Measurements from ENCODE around the gene PAQR6. TPM values are rescaled to one million over a fixed set of nuclear protein-coding genes. Genes with fewer than 3 reads are reported as not detected.

Gene PAQR6
- total RNA-seq, 3 donors from 2014 or later (not counting 1 experiment from before 2014, with no cell fraction given), result 2.6 to 5.5 (median 3.5) TPM

DNA sequence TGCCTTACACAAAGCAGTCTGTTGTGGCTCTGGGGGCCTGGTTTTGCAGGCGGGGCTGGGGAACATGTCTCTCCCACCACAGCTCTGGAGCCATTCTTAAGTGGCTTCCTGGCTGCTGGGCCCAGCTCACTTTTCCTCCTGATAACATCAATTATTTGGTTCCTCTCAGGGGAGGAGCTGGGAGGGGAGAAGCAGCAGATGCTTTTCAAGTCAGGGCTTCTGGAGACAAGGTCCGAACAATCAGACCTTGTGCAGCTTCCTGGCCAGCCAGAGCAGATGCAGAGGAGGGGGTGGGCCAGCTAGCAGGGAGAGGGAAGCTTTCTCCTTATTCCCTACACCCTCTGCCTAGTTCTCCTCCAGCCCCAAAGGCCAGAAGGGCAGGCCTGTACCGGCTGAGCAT lies 3.7 kb upstream of the PAQR6 start:
- Histone ChIP-seq H3K4me1 (ENCODE audit: control insufficient read depth, insufficient read depth, low read length) (no peaks in the 10 kb centered on the region), H3K27me3 (ENCODE audit: control insufficient read depth, insufficient read depth, low read length) (no peaks in the 10 kb centered on the region), H3K27ac (ENCODE audit: low read length) (no peak overlapping the region), H3K36me3 (ENCODE audit: control insufficient read depth, insufficient read depth, low read length) (peaks cover 61% of the 10 kb centered on the region), H3K9me3 (ENCODE audit: control insufficient read depth, insufficient read depth, low read length) (no peaks in the 10 kb centered on the region), H3K4me3 (ENCODE audit: low read length) (no peak overlapping the region)
- no peaks in the 10 kb centered on the region for H3K9me3 Mint-ChIP-seq
- 54% methylated on average over 3 of the region's 3 CpGs for WGBS (ENCODE audit: insufficient coverage)
- H3K36me3 Mint-ChIP-seq, result no peaks in the 10 kb centered on the region
- H3K27me3 Mint-ChIP-seq (ENCODE audit: low read depth in 2 of 2), result no peaks in the 10 kb centered on the region
- peaks cover 0 to 5% of the 10 kb centered on the region in 2 donors for H3K4me1 Mint-ChIP-seq
- ATAC-seq, result no peak
- no peak for DNase-seq
- no peak overlapping the region for H3K27ac Mint-ChIP-seq
- intact Hi-C loops (cut with micrococcal nuclease), result no loop called here
- TF ChIP-seq, protein P1, sequence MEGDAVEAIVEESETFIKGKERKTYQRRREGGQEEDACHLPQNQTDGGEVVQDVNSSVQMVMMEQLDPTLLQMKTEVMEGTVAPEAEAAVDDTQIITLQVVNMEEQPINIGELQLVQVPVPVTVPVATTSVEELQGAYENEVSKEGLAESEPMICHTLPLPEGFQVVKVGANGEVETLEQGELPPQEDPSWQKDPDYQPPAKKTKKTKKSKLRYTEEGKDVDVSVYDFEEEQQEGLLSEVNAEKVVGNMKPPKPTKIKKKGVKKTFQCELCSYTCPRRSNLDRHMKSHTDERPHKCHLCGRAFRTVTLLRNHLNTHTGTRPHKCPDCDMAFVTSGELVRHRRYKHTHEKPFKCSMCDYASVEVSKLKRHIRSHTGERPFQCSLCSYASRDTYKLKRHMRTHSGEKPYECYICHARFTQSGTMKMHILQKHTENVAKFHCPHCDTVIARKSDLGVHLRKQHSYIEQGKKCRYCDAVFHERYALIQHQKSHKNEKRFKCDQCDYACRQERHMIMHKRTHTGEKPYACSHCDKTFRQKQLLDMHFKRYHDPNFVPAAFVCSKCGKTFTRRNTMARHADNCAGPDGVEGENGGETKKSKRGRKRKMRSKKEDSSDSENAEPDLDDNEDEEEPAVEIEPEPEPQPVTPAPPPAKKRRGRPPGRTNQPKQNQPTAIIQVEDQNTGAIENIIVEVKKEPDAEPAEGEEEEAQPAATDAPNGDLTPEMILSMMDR (IDR thresholded peaks at IDR 0.05), result no peak
- H3K4me3 Mint-ChIP-seq, result no peak overlapping the region

DNA sequence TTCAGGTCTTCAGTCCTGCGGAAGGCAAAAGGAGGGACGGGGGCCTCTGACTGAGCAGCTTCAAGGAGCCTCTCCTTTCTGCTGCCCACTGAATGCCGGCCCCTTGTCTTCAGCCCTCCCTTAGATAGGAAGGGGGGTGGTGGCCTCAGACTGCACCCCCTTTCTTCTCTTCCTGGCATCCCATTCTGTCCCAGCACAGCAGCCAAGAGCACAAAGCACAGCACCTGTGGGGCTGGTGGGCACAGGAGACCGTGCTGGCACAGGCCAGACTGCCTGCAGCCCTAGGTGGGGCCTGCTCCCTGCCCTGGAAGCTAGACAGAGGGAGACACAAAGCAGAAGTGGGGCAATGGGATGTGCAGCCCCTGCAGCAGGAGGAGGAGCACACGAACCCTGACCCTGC lies 1.7 kb upstream of the PAQR6 start:
- H3K36me3 Mint-ChIP-seq, result no peaks in the 10 kb centered on the region

DNA sequence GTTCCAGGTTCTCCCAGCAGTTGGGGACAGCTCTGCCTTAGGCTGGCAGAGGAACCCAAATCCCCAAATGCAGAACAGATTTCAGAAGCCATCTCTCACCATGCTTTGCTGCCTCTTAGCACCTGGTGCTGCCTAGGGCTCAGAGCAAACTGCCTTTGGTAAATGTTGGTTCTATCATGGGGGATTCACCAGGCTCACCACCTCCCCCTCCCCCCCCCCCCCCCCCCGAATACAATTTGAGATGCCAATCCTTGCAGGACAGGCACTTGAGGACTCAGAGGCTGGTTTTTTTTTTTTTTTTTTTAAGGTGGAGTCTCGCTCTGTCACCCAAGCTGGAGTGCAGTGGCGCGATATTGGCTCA lies 447 bp upstream of the PAQR6 start:
- H3K4me3 Mint-ChIP-seq, result no peak overlapping the region
- no peaks in the 10 kb centered on the region for H3K9me3 Mint-ChIP-seq
- H3K4me1 ChIP-seq (ENCODE audit: control insufficient read depth, insufficient read depth, low read length), result peaks cover 16% of the 10 kb centered on the region
- ATAC-seq (no peak), DNase-seq (peak in 1 of 2 donors; percentile 29)
- TF ChIP-seq, protein P1 (IDR thresholded peaks at IDR 0.05), result no peak
- H3K4me3 ChIP-seq (ENCODE audit: low read length), result no peak overlapping the region
- H3K27me3 Mint-ChIP-seq (ENCODE audit: low read depth in 2 of 2), result no peaks in the 10 kb centered on the region
- 93% methylated on average over 3 of the region's 4 CpGs for WGBS (ENCODE audit: insufficient coverage)
- H3K4me1 Mint-ChIP-seq, result peaks cover 0 to 24% of the 10 kb centered on the region in 2 donors
- H3K9me3 ChIP-seq (ENCODE audit: control insufficient read depth, insufficient read depth, low read length), result no peaks in the 10 kb centered on the region
- H3K27ac ChIP-seq (ENCODE audit: low read length), result no peak overlapping the region
- H3K27me3 ChIP-seq (ENCODE audit: control insufficient read depth, insufficient read depth, low read length), result no peaks in the 10 kb centered on the region
- H3K27ac Mint-ChIP-seq, result peak overlapping the region; percentile 31 to 38
- no peaks in the 10 kb centered on the region for H3K36me3 Mint-ChIP-seq
- intact Hi-C loops (cut with micrococcal nuclease), result no loop called here
- peaks cover 39% of the 10 kb centered on the region for H3K36me3 ChIP-seq (ENCODE audit: control insufficient read depth, insufficient read depth, low read length)

More for the DNA sequence above, 1.7 kb upstream of the PAQR6 start:
- ATAC-seq, result no peak
- H3K27ac ChIP-seq (ENCODE audit: low read length), result no peak overlapping the region
- Mint-ChIP-seq H3K4me3 (no peak overlapping the region), H3K9me3 (no peaks in the 10 kb centered on the region), H3K4me1 (peaks cover 0 to 23% of the 10 kb centered on the region in 2 donors), H3K27me3 (ENCODE audit: low read depth in 2 of 2) (no peaks in the 10 kb centered on the region), H3K27ac (no peak overlapping the region)
- TF ChIP-seq, protein P1 (IDR thresholded peaks at IDR 0.05), result no peak
- H3K4me3 ChIP-seq (ENCODE audit: low read length), result no peak overlapping the region
- no peak for DNase-seq
- no peaks in the 10 kb centered on the region for H3K9me3 ChIP-seq (ENCODE audit: control insufficient read depth, insufficient read depth, low read length)
- H3K4me1 ChIP-seq (ENCODE audit: control insufficient read depth, insufficient read depth, low read length), result peaks cover 16% of the 10 kb centered on the region
- H3K36me3 ChIP-seq (ENCODE audit: control insufficient read depth, insufficient read depth, low read length), result peaks cover 52% of the 10 kb centered on the region
- WGBS (ENCODE audit: insufficient coverage), result 97% methylated on average over 4 of the region's 5 CpGs
- intact Hi-C loops (cut with micrococcal nuclease), result no loop called here
- no peaks in the 10 kb centered on the region for H3K27me3 ChIP-seq (ENCODE audit: control insufficient read depth, insufficient read depth, low read length)

DNA sequence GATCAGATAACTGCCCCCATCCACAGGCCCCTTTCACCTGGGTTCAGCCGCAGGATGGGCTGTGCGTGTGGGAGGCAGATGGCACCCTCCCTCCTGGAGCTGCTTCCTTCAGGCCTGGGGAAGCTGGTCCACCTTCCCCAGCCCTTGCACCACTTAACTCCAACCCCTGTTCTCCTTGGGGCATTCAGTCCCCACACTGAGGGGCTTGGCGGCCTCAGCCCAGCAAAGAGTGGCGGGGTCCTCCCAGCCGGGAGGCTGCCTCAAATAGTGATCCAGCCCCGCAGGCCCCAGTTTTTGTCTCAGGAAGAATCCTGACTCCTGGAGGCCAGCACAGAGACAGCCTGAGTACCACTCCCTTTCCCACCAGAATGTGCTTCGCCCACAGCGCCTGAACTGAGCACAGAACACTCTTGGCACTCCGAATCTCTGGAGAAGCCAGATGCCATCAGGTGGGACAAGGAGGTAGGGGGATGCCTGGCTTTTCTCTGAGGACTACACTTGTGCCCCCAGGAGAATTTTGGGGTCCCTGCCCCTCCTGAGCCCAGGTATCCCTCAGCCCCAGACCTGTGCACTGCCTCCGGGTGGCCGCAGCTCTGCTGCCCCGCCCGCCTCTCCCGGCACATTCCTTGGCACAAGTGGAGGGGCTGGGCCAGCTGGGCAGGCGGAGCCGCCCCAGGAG lies 936 bp downstream of the PAQR6 start:
- DNase-seq, result no peak
- ATAC-seq, result no peak
- no peak overlapping the region for H3K27ac ChIP-seq (ENCODE audit: low read length)

More for the DNA sequence above, 936 bp downstream of the PAQR6 start:
- H3K4me1 Mint-ChIP-seq, result peaks cover 0 to 24% of the 10 kb centered on the region in 2 donors
- no peaks in the 10 kb centered on the region for H3K27me3 ChIP-seq (ENCODE audit: control insufficient read depth, insufficient read depth, low read length)
- intact Hi-C loops (cut with micrococcal nuclease), result no loop called here
- TF ChIP-seq, protein P1 (IDR thresholded peaks at IDR 0.05), result no peak
- WGBS (ENCODE audit: insufficient coverage), result 91% methylated on average over 16 of the region's 16 CpGs
- no peaks in the 10 kb centered on the region for H3K9me3 Mint-ChIP-seq
- H3K27me3 Mint-ChIP-seq (ENCODE audit: low read depth in 2 of 2), result no peaks in the 10 kb centered on the region
- H3K4me3 ChIP-seq (ENCODE audit: low read length), result no peak overlapping the region
- H3K9me3 ChIP-seq (ENCODE audit: control insufficient read depth, insufficient read depth, low read length), result no peaks in the 10 kb centered on the region
- H3K4me1 ChIP-seq (ENCODE audit: control insufficient read depth, insufficient read depth, low read length), result peaks cover 17% of the 10 kb centered on the region
- H3K36me3 Mint-ChIP-seq, result no peaks in the 10 kb centered on the region
- no peak overlapping the region for H3K4me3 Mint-ChIP-seq
- H3K36me3 ChIP-seq (ENCODE audit: control insufficient read depth, insufficient read depth, low read length), result peaks cover 25% of the 10 kb centered on the region
- H3K27ac Mint-ChIP-seq, result peak overlapping the region in 1 of 2 donors; percentile 83
